Skeletal muscle cell (primary cell): Measurements from ENCODE around the gene PLEKHF1.
"Not testable (repeated sequence)": the region's sequence is repeated elsewhere in the genome, so short reads cannot be mapped to it uniquely, and the experiment has no call there.

Source experiments
- DNase-seq: peaks from one replicate; pipeline ENCODE4 v3.0.0-alpha.2; 2010; ENCODE audit warnings: low read depth
- H3K4me3 ChIP-seq: 2 replicates; pipeline ENCODE4 v1.5.1; 2011; ENCODE audit warnings: low read depth, mild to moderate bottlenecking, control low read depth, low read length, moderate library complexity

Gene PLEKHF1

DNA sequence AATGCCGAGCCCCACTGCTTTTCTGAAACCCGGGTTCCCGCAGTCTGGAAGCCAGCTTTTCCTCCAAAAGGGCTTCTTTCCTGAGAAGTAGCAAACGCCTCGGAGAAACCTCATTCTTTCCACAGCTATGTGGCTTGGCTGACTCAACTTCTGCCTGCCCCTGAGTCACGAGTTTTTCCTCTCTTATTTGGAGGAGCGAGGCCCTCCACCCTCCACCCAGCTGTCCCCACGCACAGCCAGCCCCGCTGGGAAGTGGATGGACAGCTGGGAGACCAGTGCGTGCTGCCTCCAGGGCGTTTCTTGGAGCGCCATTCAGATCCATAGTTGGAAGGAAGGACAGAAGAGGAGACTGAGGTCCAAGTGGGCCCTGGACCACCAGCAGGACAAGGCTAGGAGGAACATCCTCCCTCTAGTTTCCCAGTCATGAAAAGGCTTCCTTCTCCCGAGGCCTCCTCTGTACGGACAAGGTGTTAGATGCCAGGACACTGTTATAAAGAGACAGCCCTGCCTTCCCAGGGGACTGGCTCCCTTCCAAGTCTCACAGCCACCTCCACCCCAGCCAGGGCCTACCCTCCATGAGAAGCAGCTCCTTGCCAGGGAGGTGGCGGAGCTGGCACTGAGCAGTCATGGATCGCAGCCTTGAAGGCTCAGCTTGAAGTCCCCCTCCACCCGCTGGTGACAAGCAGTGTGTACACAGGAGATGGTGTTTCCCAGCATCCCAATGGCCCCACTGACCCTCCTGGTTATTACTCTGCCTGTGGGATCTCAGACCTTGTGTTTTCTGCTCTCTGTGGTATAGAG lies 2.5 kb upstream of the PLEKHF1 start:
- peak; percentile 56 for DNase-seq
- H3K4me3 ChIP-seq = peak overlapping the region; percentile 0

- DNase-seq = no peak
- no peak overlapping the region for H3K4me3 ChIP-seq
Observed at GRCh38 chr19:29663861-29664752, 1.2 kb upstream of the PLEKHF1 start.

- DNase-seq = no peak
- H3K4me3 ChIP-seq = peak overlapping the region; percentile 80
Observed at GRCh38 chr19:29664753-29665214, 477 bp upstream of the PLEKHF1 start.

- DNase-seq = no peak
- peak overlapping the region; percentile 80 for H3K4me3 ChIP-seq
Observed at GRCh38 chr19:29665826-29666577, 741 bp downstream of the PLEKHF1 start.

DNA sequence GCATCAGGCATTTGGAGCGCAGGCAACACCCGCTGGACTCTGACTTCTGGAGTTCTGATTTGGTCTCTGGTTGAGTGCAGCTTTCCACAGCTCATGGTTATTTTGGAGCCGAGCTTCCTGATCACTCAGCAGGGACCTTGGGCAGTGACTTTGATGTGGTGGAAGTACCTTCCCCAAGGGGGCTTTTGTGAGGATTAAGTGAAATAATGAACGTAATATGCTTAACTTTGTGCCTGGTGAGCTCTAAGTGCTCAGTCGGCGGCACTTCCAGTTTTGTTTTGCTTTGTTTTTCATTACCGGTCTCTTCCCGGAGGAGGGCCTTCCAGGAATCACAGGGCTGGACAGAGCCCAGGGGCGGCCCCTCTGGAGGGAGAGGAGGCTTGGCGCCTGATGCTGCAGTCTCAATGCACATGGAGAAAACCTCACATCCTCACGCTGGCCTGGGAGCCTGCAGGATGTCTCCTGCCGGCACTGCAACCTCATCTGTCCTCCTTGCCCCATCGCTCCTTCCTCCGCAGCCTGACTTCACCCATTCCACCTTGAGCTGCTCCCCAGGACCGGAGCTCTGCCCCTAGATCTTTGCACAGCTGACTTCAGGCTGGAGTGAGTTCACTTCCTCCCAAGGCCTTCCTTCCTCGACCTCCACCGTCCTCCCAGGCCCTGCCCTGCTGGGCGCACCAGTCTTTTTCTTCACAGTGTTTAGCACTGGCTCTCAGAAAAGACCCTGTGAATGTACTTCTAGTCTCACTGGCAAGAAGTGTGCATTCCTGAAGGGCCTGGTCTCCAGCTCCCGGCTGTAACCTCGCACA lies 1.5 kb downstream of the PLEKHF1 start:
- peak overlapping the region; percentile 80 for H3K4me3 ChIP-seq
- no peak for DNase-seq

DNA sequence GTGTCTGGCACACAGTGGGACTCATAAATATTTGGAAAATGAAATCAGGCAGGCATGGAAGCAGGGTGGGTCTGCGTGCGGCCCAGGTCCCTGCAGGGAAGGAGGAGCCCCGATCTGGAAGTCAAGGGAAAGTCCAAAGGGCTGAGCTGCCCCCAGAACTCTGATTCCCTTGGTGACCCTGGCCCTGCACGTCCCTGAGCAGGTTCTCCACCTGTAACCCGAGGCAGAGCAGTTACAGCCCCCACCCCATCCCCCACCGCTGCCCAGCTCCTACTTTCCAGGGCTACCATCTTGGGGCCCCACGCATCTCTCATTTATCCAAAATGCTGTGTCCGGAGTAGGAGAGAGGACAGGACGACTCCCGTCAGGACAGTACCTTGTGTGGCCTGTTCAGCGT lies 2.1 kb downstream of the PLEKHF1 start:
- no peak overlapping the region for H3K4me3 ChIP-seq
- no peak for DNase-seq

- DNase-seq = no peak
- H3K4me3 ChIP-seq = no peak overlapping the region
Observed at GRCh38 chr19:29667901-29668341, 2.7 kb downstream of the PLEKHF1 start.

- no peak for DNase-seq
Observed at GRCh38 chr19:29668746-29669609, 3.7 kb downstream of the PLEKHF1 start.

DNA sequence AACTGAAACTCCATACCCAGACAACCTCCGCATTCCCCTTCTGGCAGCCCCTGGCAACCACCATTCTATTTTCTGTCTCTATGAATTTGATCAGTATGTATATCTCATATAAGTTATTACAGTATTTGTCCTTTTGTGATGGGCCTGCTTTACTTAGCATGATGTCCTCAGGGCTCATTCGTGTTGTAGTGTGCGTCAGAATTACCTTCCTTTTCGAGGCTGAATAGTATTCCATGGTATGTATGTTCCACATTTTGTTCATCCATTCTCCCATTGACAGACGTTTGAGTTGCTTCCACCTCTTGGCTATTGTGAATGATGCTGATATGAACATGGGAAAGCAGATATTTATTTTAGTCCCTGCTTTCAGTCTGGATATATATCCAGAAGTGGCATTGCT lies 5.0 kb downstream of the PLEKHF1 start:
- no peak overlapping the region for H3K4me3 ChIP-seq
- DNase-seq = no peak

More at GRCh38 chr19:29668746-29669609, 3.7 kb downstream of the PLEKHF1 start:
- no peak overlapping the region for H3K4me3 ChIP-seq

GRCh38 chr19:29671026-29671392 lies 5.7 kb downstream of the PLEKHF1 start:
- H3K4me3 ChIP-seq, DNase-seq: not testable (repeated sequence)

DNA sequence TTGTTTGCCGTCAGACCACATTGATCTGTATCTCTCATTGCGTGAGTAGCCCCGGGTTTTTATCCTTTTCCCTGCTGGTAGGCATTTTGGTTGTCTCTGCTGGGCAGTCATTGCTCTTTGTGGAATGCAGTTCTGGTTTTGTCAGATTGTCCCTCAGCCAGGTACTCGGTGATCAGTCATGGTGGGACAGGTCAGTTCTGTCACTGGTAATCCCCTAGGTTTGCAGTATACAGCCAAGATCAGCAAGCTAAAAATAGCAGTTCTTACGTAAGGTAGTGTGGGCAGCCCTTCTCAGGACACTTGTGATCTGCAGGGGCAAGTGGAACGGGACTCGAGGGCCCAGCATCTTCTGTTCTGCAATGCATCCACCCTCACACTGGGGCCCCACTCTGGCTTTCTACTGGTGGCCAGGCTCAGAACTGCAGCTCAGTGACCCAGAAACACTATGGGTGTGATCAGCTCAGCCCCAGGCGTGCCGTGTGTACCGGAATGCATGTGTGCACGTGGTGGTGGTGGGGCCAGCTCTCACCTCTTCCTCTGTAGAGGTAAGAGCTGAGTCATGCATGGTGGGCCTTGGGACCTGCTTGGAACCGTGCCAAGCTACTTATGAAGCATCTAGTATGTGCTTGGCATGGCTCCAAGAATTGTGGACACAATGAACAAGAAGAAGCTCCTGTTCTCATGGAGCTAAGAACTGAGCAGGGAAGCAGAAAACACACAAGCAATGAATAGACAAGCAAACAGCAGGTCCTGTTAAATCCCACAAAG lies 6.3 kb downstream of the PLEKHF1 start:
- no peak for DNase-seq
- H3K4me3 ChIP-seq = no peak overlapping the region

- no peak overlapping the region for H3K4me3 ChIP-seq
- DNase-seq = no peak
Observed at GRCh38 chr19:29672319-29672932, 7.2 kb downstream of the PLEKHF1 start.

- no peak overlapping the region for H3K4me3 ChIP-seq
- DNase-seq = no peak
Observed at GRCh38 chr19:29672933-29673336, 7.7 kb downstream of the PLEKHF1 start.

- no peak overlapping the region for H3K4me3 ChIP-seq
- no peak for DNase-seq
Observed at GRCh38 chr19:29673451-29674371, 8.4 kb downstream of the PLEKHF1 start.

- no peak for DNase-seq
Observed at GRCh38 chr19:29674374-29675119, 9.3 kb downstream of the PLEKHF1 start.

More at GRCh38 chr19:29674374-29675119, 9.3 kb downstream of the PLEKHF1 start:
- no peak overlapping the region for H3K4me3 ChIP-seq
